Sigmoid colon (tissue), 4 donors: ENCODE results near the gene PDLIM1.

Experiments used
- CTCF ChIP-seq, 4 experiments: fragments of 450-650 bp in 3 of 4; fragments of 200-600 bp in 1 of 4; IDR thresholded peaks; one replicate each; pipeline ENCODE4 v1.5.1; 2016 to 2019; ENCODE audit warnings: antibody characterized with exemption in 4 of 4, mild to moderate bottlenecking in 3 of 4, moderate library complexity in 2 of 4
- EP300 ChIP-seq, 4 donors: sonication (generic); formaldehyde crosslinking; IDR thresholded peaks; one replicate each; pipeline ENCODE4 v1.6.1; 2017; ENCODE audit warnings: antibody characterized with exemption in 4 of 4
- POLR2AphosphoS5 ChIP-seq, 4 donors: sonication (generic); formaldehyde crosslinking; IDR thresholded peaks; one replicate each; pipeline ENCODE4 v1.6.1; 2017; ENCODE audit warnings: antibody characterized with exemption in 4 of 4

DNA sequence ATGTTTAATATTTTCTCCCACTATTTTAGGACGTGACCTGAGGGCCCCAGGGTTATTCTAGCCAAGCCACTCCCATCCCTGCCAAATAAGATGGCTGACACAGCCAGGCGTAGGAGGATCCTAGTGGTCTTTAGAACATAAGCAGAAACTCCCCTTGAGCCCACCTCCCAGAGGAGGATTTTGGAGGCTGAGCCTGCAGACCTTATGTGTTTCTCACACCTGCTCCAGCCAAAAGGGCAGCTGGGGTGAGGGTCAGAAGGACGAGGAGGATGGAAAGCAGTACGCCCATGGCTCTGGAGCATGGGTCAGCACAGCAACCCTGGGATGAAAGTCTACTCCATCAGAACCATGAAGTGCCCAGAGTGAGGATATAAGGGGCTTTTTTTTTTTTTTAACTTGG is 39.9 kb downstream of the PDLIM1 start:
- TF ChIP-seq CTCF (IDR thresholded peaks at IDR 0.05) (no peak), POLR2AphosphoS5 (IDR thresholded peaks at IDR 0.05) (no peak), EP300 (IDR thresholded peaks at IDR 0.05) (no peak)
